Adrenal gland (tissue), 12 donors: ENCODE data around the gene ARL15. TPM values are rescaled to one million over a fixed set of nuclear protein-coding genes. Genes with fewer than 3 reads are reported as not detected.

Experiments used
- DNase-seq, 7 donors: peaks; one replicate each; pipeline ENCODE4 v3.0.0-alpha.2; 2019 to 2020
- H3K27ac ChIP-seq, 5 donors: fragments of 200-600 bp; sonication (generic) in 4 of 5; 1 replicate in 3 of 5; 2 replicates in 2 of 5; pipeline versions ENCODE4 v1.5.1 to v1.8.0; 2016 to 2020; ENCODE audit warnings: mild to moderate bottlenecking in 1 of 5
- H3K27me3 ChIP-seq: fragments of 200-600 bp; 2 replicates; pipeline ENCODE4 v1.8.0; 2021
- H3K36me3 ChIP-seq, 2 donors: fragments of 200-600 bp; replicated peaks in 1 of 2; 1 replicate in 1 of 2; 2 replicates in 1 of 2; pipeline versions ENCODE4 v1.5.1 to v1.8.0; 2018 to 2022
- H3K4me1 ChIP-seq, 2 donors: fragments of 200-600 bp; replicated peaks in 1 of 2; 1 replicate in 1 of 2; 2 replicates in 1 of 2; pipeline versions ENCODE4 v1.5.1 to v1.8.0; 2018 to 2021
- H3K4me3 ChIP-seq, 4 donors: fragments of 200-600 bp; sonication (generic) in 3 of 4; one replicate each; pipeline ENCODE4 v1.5.1; 2016 to 2018
- H3K9me3 ChIP-seq, 3 donors: fragments of 200-600 bp; sonication (generic) in 1 of 3; replicated peaks in 1 of 3; 1 replicate in 2 of 3; 2 replicates in 1 of 3; pipeline versions ENCODE4 v1.5.1 to v1.8.0; 2016 to 2021
- CTCF ChIP-seq, 6 experiments: fragments of 450-650 bp in 4 of 6; fragments of 200-600 bp in 2 of 6; sonication (generic) in 1 of 6; IDR thresholded peaks; 1 replicate in 5 of 6; 2 replicates in 1 of 6; pipeline versions ENCODE4 v1.5.1 to v1.8.0; 2016 to 2021; ENCODE audit warnings: antibody characterized with exemption in 6 of 6, mild to moderate bottlenecking in 2 of 6, moderate library complexity in 1 of 6
- POLR2A ChIP-seq, 2 donors: fragments of 450-650 bp; IDR thresholded peaks; one replicate each; pipeline ENCODE4 v1.6.1; 2017; ENCODE audit warnings: antibody characterized with exemption in 2 of 2, mild to moderate bottlenecking in 2 of 2, moderate library complexity in 1 of 2
- WGBS, 4 donors: extraction: QIAGEN DNeasy Blood & Tissue Kit in 2 of 4; methylation state at CpG; one replicate each; pipeline versions ENCODE4 v1.1.5 to v1.1.7; 2013 to 2017; 5-methylcytosine and 5-hydroxymethylcytosine counted together
- intact Hi-C, 2 donors: fragments of 100-400 bp; cut with DNase I; formaldehyde crosslinking; loops; one replicate each; pipeline versions ENCODE4 v1.14.1 to v1.15.0; 2022 to 2023
- polyA plus RNA-seq, 3 donors: library from polyadenylated mRNA; stranded (reverse); fragments of 200-250 nt in 2 of 3; fragments of 350-450 nt in 1 of 3; fragmentation: Illumina TruSeq in 1 of 3; extraction: RNeasy Lipid Tissue Mini Kit (QIAGEN cat#74804) in 1 of 3; gene quantifications; one replicate each; pipeline ENCODE4 v1.2.3, GENCODE V29; 2013 to 2014
- total RNA-seq, 9 donors: library from RNA; depleted of rRNA in 4 of 9; stranded (reverse); fragments of >200 nt in 4 of 9; fragments of 120-200 nt in 1 of 9; fragmentation: NEBNext Ultra II Directional in 1 of 9; extraction: Animal tissue kit (Norgen Biotek cat#: 25700) in 1 of 9; gene quantifications; one replicate each; pipeline versions ENCODE4 v1.1.0 to v1.2.4, GENCODE V29; 2013 to 2023
- donor health status: healthy with polysubstance abuse.
- donor health status: Bipolar disorder and iron deficiency.
- donor health status: DM: yes; HTN: yes; CAD: no.
- donor health status: DM: no; HTN: no; CAD: no.
- donor health status: DM: no; HTN: no; CAD: no.
- donor health status: DM: yes; HTN: yes; CAD: no.

The ARL15 gene
- total and polyA plus RNA-seq, 12 donors = 12.1 to 85.6 (median 38.9) TPM

DNA sequence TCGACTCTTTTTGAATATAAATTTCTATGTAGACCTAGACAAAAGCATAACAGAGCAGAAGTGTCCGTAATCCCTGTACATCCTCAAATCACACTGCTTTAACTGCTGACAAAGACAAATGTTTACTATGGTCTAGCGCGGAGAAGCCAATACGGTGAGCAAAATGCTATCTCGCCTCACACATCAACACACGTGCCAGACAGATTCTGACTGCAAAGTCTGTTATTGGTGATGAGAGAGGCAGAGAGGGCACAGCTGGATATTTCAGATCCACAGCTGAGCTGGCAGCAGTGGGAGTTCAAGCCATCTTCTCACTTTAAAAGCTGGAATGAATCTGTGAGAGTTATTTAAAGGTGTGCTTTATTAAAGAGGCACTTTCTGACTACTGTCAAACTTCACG, 124.3 kb downstream of the ARL15 start:
- peaks cover 5 to 13% of the 10 kb centered on the region in 2 donors for H3K4me1 ChIP-seq
- TF ChIP-seq POLR2A (IDR thresholded peaks at IDR 0.05) = no peak
- WGBS, 4 donors = 90 to 93% (median 92%) methylated on average over 8 of the region's 8 CpGs

DNA sequence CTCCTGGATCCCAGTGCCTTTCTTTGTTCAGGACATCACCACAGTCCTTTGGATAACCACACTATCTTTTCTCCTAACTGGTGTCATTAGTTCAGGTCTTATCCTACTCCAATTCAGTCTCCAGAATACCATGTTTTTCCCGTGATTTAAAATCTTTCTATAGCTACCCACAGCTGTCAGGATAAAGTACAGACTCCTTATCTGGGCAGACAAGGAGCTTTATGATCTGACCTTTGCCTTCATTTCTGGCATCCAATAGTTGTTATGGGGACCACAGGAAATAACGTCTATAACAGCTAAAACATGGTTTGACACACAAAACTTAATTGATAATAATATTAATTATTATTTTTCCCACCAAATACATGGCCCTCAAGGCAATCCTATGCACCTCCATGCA, 125.6 kb downstream of the ARL15 start:
- Histone ChIP-seq H3K4me3 (no peak overlapping the region), H3K4me1 (peaks cover 5 to 13% of the 10 kb centered on the region in 2 donors), H3K9me3 (no peaks in the 10 kb centered on the region), H3K27me3 (no peaks in the 10 kb centered on the region), H3K27ac (no peak overlapping the region), H3K36me3 (no peaks in the 10 kb centered on the region)
- WGBS, 4 donors = 68 to 78% (median 75%) methylated on average over 2 of the region's 2 CpGs
- intact Hi-C loops = no loop called here
- TF ChIP-seq CTCF (IDR thresholded peaks at IDR 0.05) = no peak
- TF ChIP-seq POLR2A (IDR thresholded peaks at IDR 0.05) = no peak
- DNase-seq = no peak

More for the DNA sequence above, 124.3 kb downstream of the ARL15 start:
- Histone ChIP-seq H3K27me3 (no peaks in the 10 kb centered on the region), H3K36me3 (no peaks in the 10 kb centered on the region), H3K4me3 (no peak overlapping the region), H3K27ac (no peak overlapping the region), H3K9me3 (no peaks in the 10 kb centered on the region)
- intact Hi-C loops = no loop called here
- no peak for DNase-seq

- 76 to 85% (median 78%) methylated on average over 7 of the region's 7 CpGs for WGBS, 4 donors
- H3K4me3 ChIP-seq = no peak overlapping the region
- H3K36me3 ChIP-seq = no peaks in the 10 kb centered on the region
- H3K27ac ChIP-seq = no peak overlapping the region
- no peak for DNase-seq
- H3K27me3 ChIP-seq = no peaks in the 10 kb centered on the region
- no peaks in the 10 kb centered on the region for H3K9me3 ChIP-seq
- no peak for TF ChIP-seq CTCF (IDR thresholded peaks at IDR 0.05)
- no peak for TF ChIP-seq POLR2A (IDR thresholded peaks at IDR 0.05)
- intact Hi-C loops = no loop called here
- H3K4me1 ChIP-seq = peaks cover 0 to 5% of the 10 kb centered on the region in 2 donors
Observed at GRCh38 chr5:54180630-54181031, 129.7 kb downstream of the ARL15 start.

DNA sequence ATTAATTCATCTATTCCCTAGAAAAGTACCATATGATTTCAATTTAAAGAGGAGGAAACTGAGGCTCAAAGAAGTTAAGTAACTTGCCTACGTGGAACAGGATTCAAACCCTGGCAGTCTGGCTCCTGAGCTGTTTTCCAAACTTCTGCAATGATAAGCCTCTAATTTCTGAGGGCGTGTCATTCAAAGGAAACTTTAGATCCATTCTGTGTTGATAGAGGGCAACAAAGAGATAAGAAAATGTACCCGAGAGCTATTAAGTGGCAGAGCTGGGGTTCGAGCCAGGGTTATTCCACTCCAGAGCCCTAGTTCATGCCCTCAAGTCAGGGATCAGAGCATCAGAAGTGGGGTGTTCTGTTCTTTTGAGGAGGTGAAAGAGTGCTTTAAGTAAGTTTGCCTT, 131.4 kb downstream of the ARL15 start:
- H3K4me3 ChIP-seq = no peak overlapping the region
- intact Hi-C loops = no loop called here
- no peaks in the 10 kb centered on the region for H3K9me3 ChIP-seq
- TF ChIP-seq POLR2A (IDR thresholded peaks at IDR 0.05) (no peak), CTCF (IDR thresholded peaks at IDR 0.05) (no peak)
- no peaks in the 10 kb centered on the region for H3K27me3 ChIP-seq
- no peaks in the 10 kb centered on the region for H3K36me3 ChIP-seq
- H3K4me1 ChIP-seq = peaks cover 0 to 5% of the 10 kb centered on the region in 2 donors
- no peak for DNase-seq
- 84 to 96% (median 87%) methylated on average over 4 of the region's 4 CpGs for WGBS, 4 donors
- no peak overlapping the region for H3K27ac ChIP-seq

DNA sequence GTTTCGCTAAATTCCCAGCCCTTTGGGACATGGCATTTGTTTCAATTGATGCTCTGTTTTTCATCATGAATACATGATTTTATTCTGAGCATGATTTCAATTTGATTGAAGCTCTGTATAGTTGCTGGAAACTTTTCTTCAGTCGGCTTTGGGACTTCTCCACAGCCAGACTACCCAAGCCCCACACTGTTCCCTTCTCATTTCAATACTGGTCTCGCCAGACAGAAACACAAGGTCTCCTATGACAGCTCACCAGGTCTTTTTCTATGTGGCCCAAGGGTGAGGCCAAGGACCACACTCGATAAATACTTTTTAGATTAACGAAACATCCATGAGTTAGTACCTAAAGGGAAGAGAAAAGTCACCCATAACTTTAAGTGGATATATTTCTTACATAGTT, 132.2 kb downstream of the ARL15 start:
- no peaks in the 10 kb centered on the region for H3K9me3 ChIP-seq
- intact Hi-C loops = no loop called here
- peaks cover 0 to 9% of the 10 kb centered on the region in 2 donors for H3K4me1 ChIP-seq
- H3K27me3 ChIP-seq = no peaks in the 10 kb centered on the region
- WGBS, 4 donors = 80 to 89% (median 87%) methylated on average over 5 of the region's 5 CpGs
- no peak overlapping the region for H3K27ac ChIP-seq
- H3K4me3 ChIP-seq = no peak overlapping the region
- TF ChIP-seq CTCF (IDR thresholded peaks at IDR 0.05) (no peak), POLR2A (IDR thresholded peaks at IDR 0.05) (no peak)
- no peaks in the 10 kb centered on the region for H3K36me3 ChIP-seq
- DNase-seq = no peak
